Type B pancreatic cell (in vitro differentiated cells): ENCODE measurements around the gene ZNF592. TPM values are rescaled to one million over a fixed set of nuclear protein-coding genes. Genes with fewer than 3 reads are reported as not detected.
"Not testable (repeated sequence)": the region's sequence is repeated elsewhere in the genome, so short reads cannot be mapped to it uniquely, and the experiment has no call there.

Source experiments
- DNase-seq: peaks from one replicate; pipeline ENCODE4 v3.0.0; 2021; ENCODE audit warnings: mixed read lengths; ENCODE audit not compliant: unreplicated experiment; ENCODE audit errors: extremely low spot score
- H3K27ac Mint-ChIP-seq: 2 replicates; pipeline ENCODE4 v1.8.0; 2021; ENCODE audit warnings: mild to moderate bottlenecking, mixed read lengths
- H3K27me3 Mint-ChIP-seq: 2 replicates; pipeline ENCODE4 v1.8.0; 2021; ENCODE audit warnings: mixed read lengths
- H3K36me3 Mint-ChIP-seq: 2 replicates; pipeline ENCODE4 v1.8.0; 2021; ENCODE audit warnings: mixed read lengths
- H3K4me1 Mint-ChIP-seq: one replicate; pipeline ENCODE4 v1.8.0; 2021; ENCODE audit warnings: mixed read lengths; ENCODE audit not compliant: unreplicated experiment
- H3K4me3 Mint-ChIP-seq: 2 replicates; pipeline ENCODE4 v1.8.0; 2021; ENCODE audit warnings: mild to moderate bottlenecking, mixed read lengths
- H3K9me3 Mint-ChIP-seq: 2 replicates; pipeline ENCODE4 v1.8.0; 2021; ENCODE audit warnings: mixed read lengths
- total RNA-seq: library from RNA; stranded (reverse); gene quantifications from 2 replicates; pipeline ENCODE4 v1.2.1, GENCODE V29; 2021; ENCODE audit warnings: low replicate concordance
- TF ChIP-seq, protein P1 (sequence below): fragments of 200-600 bp; sonication (generic); conservative IDR thresholded peaks from 2 replicates; pipeline ENCODE4 v1.5.0; 2021; ENCODE audit warnings: antibody characterized with exemption, mild to moderate bottlenecking

ZNF592 gene
- total RNA-seq, 1 donor from 2014 or later = 26.8 TPM

GRCh38 chr15:84725001-84725491 is 23.3 kb upstream of the ZNF592 start:
- H3K4me1 Mint-ChIP-seq = no peaks in the 10 kb centered on the region
- H3K36me3 Mint-ChIP-seq = no peaks in the 10 kb centered on the region
- H3K4me3 Mint-ChIP-seq = no peak overlapping the region
- no peaks in the 10 kb centered on the region for H3K9me3 Mint-ChIP-seq
- H3K27ac Mint-ChIP-seq = no peak overlapping the region
- TF ChIP-seq, protein P1, sequence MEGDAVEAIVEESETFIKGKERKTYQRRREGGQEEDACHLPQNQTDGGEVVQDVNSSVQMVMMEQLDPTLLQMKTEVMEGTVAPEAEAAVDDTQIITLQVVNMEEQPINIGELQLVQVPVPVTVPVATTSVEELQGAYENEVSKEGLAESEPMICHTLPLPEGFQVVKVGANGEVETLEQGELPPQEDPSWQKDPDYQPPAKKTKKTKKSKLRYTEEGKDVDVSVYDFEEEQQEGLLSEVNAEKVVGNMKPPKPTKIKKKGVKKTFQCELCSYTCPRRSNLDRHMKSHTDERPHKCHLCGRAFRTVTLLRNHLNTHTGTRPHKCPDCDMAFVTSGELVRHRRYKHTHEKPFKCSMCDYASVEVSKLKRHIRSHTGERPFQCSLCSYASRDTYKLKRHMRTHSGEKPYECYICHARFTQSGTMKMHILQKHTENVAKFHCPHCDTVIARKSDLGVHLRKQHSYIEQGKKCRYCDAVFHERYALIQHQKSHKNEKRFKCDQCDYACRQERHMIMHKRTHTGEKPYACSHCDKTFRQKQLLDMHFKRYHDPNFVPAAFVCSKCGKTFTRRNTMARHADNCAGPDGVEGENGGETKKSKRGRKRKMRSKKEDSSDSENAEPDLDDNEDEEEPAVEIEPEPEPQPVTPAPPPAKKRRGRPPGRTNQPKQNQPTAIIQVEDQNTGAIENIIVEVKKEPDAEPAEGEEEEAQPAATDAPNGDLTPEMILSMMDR = no peak
- no peaks in the 10 kb centered on the region for H3K27me3 Mint-ChIP-seq
- no peak for DNase-seq

- Mint-ChIP-seq H3K9me3 (no peaks in the 10 kb centered on the region), H3K4me3 (no peak overlapping the region), H3K36me3 (no peaks in the 10 kb centered on the region), H3K4me1 (no peaks in the 10 kb centered on the region), H3K27ac (no peak overlapping the region), H3K27me3 (no peaks in the 10 kb centered on the region)
- TF ChIP-seq, protein P1 = no peak
- no peak for DNase-seq
Observed at GRCh38 chr15:84727429-84727828, 21.0 kb upstream of the ZNF592 start.

DNA sequence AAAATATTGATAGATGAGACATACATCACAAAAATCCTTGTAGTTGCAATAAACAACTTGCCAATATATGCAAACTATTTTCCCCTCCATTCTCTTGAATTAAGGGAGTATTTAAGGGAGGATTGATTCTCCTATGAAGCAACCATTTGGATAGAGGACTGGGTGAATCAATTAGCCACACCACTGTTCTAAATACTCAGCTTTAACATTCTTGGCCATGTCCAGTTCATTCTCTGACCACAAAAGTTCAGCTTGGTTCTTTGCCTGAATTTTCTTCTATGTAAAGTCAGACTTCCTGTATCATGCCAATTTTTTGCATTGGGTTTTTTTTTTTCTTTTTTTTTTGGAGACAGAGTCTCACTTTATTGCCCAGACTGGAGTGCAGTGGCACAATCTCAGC is 16.6 kb upstream of the ZNF592 start:
- TF ChIP-seq, protein P1 = no peak
- Mint-ChIP-seq H3K4me1 (peaks cover 16% of the 10 kb centered on the region), H3K4me3 (no peak overlapping the region), H3K36me3 (no peaks in the 10 kb centered on the region), H3K27ac (no peak overlapping the region), H3K27me3 (no peaks in the 10 kb centered on the region), H3K9me3 (peaks cover 4% of the 10 kb centered on the region)
- DNase-seq = no peak

DNA sequence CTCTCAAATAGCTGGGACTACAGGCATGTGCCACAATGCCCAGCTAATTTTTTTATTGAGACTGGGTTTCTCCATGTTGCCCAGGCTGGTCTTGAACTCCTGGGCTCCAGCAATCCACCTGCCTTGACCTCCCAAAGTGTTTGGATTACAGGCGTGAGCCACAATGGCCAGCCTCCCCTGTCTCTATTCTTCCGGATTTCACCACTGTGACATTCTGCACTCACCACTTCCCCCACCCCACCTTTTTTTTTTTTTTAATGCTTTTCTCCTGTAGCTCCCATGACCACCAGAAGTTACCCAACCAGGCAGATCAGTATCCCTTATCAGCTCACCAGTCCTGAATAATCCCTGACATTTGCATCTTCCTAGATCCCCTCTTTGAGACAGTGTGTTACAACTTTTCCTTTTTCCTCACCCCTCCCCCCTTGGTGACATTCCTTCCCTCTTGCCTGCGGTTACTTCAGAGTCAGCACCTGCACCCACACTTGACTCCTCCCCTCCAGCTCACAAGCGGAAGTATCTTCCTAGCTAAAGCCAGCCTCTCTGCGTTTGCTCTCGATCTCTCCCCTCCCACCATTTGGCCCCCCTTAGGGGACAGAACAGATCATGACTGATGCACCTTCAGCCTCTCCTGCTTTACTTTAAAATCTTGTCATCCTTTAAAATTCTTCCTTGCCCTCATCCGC is 13.5 kb upstream of the ZNF592 start:
- Mint-ChIP-seq H3K4me1 (peaks cover 23% of the 10 kb centered on the region), H3K27ac (peak overlapping the region; percentile 95), H3K9me3 (peaks cover 4% of the 10 kb centered on the region), H3K4me3 (peak overlapping the region; percentile 71), H3K36me3 (no peaks in the 10 kb centered on the region), H3K27me3 (no peaks in the 10 kb centered on the region)
- no peak for DNase-seq
- TF ChIP-seq, protein P1 = no peak

GRCh38 chr15:84735480-84736061 is 12.8 kb upstream of the ZNF592 start:
- not testable (repeated sequence) for H3K27me3 Mint-ChIP-seq, H3K9me3 Mint-ChIP-seq, H3K36me3 Mint-ChIP-seq, DNase-seq
- Mint-ChIP-seq H3K27ac (peak overlapping the region; percentile 95), H3K4me1 (peaks cover 23% of the 10 kb centered on the region), H3K4me3 (peak overlapping the region; percentile 71)

DNA sequence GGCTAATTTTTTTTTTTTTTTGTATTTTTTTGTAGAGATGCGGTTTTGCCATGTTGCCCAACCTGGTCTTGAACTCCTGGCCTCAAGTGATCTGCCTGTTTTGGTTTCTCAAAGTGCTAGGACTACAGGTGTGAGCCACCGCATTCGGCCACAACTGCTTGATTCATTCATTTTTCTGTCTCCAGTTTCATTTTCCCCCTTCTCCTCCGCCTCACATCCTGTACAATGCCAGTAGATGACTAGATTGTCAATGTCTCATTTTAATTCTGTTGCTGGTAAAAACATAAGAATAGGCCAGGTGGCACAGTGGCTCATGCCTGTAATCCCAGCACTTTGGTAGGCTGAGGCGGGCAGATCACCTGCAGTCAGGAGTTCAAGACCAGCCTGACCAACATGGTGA is 12.0 kb upstream of the ZNF592 start:
- Mint-ChIP-seq H3K4me3 (peak overlapping the region; percentile 2), H3K27ac (peak overlapping the region; percentile 84)

More for the DNA sequence above, 12.0 kb upstream of the ZNF592 start:
- Mint-ChIP-seq H3K4me1 (peaks cover 23% of the 10 kb centered on the region), H3K9me3 (peaks cover 4% of the 10 kb centered on the region), H3K27me3 (no peaks in the 10 kb centered on the region), H3K36me3 (no peaks in the 10 kb centered on the region)
- DNase-seq = no peak
- TF ChIP-seq, protein P1 = no peak
